Keratinocyte (primary cell): ENCODE measurements around the gene SHISA4. TPM values are rescaled to one million over a fixed set of nuclear protein-coding genes. Genes with fewer than 3 reads are reported as not detected.

ENCODE experiments used
- DNase-seq: peaks from one replicate; pipeline ENCODE4 v3.0.0-alpha.2; 2011; ENCODE audit warnings: low read depth, missing footprints, low spot score
- FAIRE-seq: peaks from 2 replicates; lab custom pipeline; 2011; peaks lifted over from hg19 to GRCh38; lab: Jason Lieb, UNC
- H2AFZ ChIP-seq: 2 replicates; pipeline ENCODE4 v1.6.0; 2012; ENCODE audit warnings: low read length, control low read depth, inconsistent platforms; ENCODE audit not compliant: control insufficient read depth
- H3K27ac ChIP-seq: 2 replicates; pipeline ENCODE4 v1.5.1; 2011; ENCODE audit warnings: low read length; ENCODE audit not compliant: control insufficient read depth, insufficient read depth
- H3K27me3 ChIP-seq: 3 replicates; pipeline ENCODE4 v1.6.0; 2011; ENCODE audit warnings: low read length; ENCODE audit not compliant: control insufficient read depth, insufficient read depth; ENCODE audit errors: extremely low read depth
- H3K36me3 ChIP-seq, 2 experiments: 2 replicates in 1 of 2; 3 replicates in 1 of 2; pipeline ENCODE4 v1.5.1; 2011; ENCODE audit warnings: low read length in 2 of 2, mild to moderate bottlenecking in 1 of 2; ENCODE audit not compliant: control insufficient read depth in 2 of 2, insufficient read depth in 2 of 2; ENCODE audit errors: extremely low read depth in 1 of 2
- H3K4me1 ChIP-seq: 3 replicates; pipeline ENCODE4 v1.5.1; 2011; ENCODE audit warnings: low read length; ENCODE audit not compliant: control insufficient read depth, insufficient read depth; ENCODE audit errors: extremely low read depth
- H3K4me2 ChIP-seq: 3 replicates; pipeline ENCODE4 v1.6.0; 2011; ENCODE audit warnings: low read depth, low read length; ENCODE audit not compliant: control insufficient read depth, insufficient read depth; ENCODE audit errors: extremely low read depth
- H3K4me3 ChIP-seq, 3 experiments: fragments of 200-600 bp in 1 of 3; sonication (generic) in 1 of 3; 2 replicates in 2 of 3; 3 replicates in 1 of 3; pipeline ENCODE4 v1.5.1; 2011 to 2016; ENCODE audit warnings: low read length in 3 of 3, mild to moderate bottlenecking in 3 of 3, control low read depth in 2 of 3, inconsistent platforms in 1 of 3, low read depth in 1 of 3, mixed read lengths in 1 of 3, mixed run types in 1 of 3, moderate library complexity in 1 of 3; ENCODE audit not compliant: control insufficient read depth in 2 of 3, insufficient read depth in 2 of 3; ENCODE audit errors: extremely low read depth in 1 of 3
- H3K79me2 ChIP-seq: 2 replicates; pipeline ENCODE4 v1.6.0; 2012; ENCODE audit warnings: low read length; ENCODE audit not compliant: control insufficient read depth, insufficient read depth
- H3K9ac ChIP-seq: 3 replicates; pipeline ENCODE4 v1.6.0; 2011; ENCODE audit warnings: low read length; ENCODE audit not compliant: control insufficient read depth, insufficient read depth; ENCODE audit errors: extremely low read depth
- H3K9me1 ChIP-seq: 3 replicates; pipeline ENCODE4 v1.6.0; 2011; ENCODE audit warnings: low read length; ENCODE audit not compliant: control insufficient read depth, insufficient read depth; ENCODE audit errors: extremely low read depth
- H3K9me3 ChIP-seq: 2 replicates; pipeline ENCODE4 v1.5.1; 2012; ENCODE audit warnings: low read depth, low read length; ENCODE audit not compliant: control insufficient read depth
- H4K20me1 ChIP-seq: 3 replicates; pipeline ENCODE4 v1.6.0; 2011; ENCODE audit warnings: low read length; ENCODE audit not compliant: control insufficient read depth, insufficient read depth; ENCODE audit errors: extremely low read depth
- EZH2 ChIP-seq: IDR thresholded peaks from one replicate; pipeline ENCODE4 v1.6.1; 2012; ENCODE audit warnings: inconsistent platforms, mild to moderate bottlenecking, low read length, moderate library complexity
- dilution Hi-C: fragments of 300-500 bp; cut with MboI; formaldehyde crosslinking; loops from one replicate; pipeline ENCODE4 v1.7.0; 2020; ENCODE audit warnings: low sequenced_read_pairs; ENCODE audit not compliant: extremely low pct_ligation_motif_present
- polyA plus RNA-seq, 5 experiments: library from polyadenylated mRNA; depleted of rRNA in 3 of 5; stranded (reverse) in 3 of 5; stranded (forward) in 1 of 5; unstranded in 1 of 5; fragments of >200 nt; gene quantifications; 1 replicate in 1 of 5; 2 replicates in 3 of 5; 3 replicates in 1 of 5; pipeline versions ENCODE4 v1.2.1 to v1.2.3, GENCODE V29; 2011 to 2012; ENCODE audit warnings: missing spikeins in 2 of 5, low read depth in 1 of 5, low replicate concordance in 1 of 5
- TF ChIP-seq, protein P1 (sequence below), 3 experiments: IDR thresholded peaks in 1 of 3; conservative IDR thresholded peaks in 1 of 3; optimal IDR thresholded peaks in 1 of 3; 2 replicates in 2 of 3; 3 replicates in 1 of 3; pipeline versions ENCODE3 to v1.5.1; 2011; ENCODE audit warnings: low read length in 3 of 3, mild to moderate bottlenecking in 3 of 3, moderate library complexity in 2 of 3, control low read depth in 1 of 3, inconsistent platforms in 1 of 3; ENCODE audit not compliant: insufficient read depth in 2 of 3; ENCODE audit errors: extremely low read depth in 1 of 3

The SHISA4 gene
- polyA plus RNA-seq, 1 donor (not counting 4 experiments of a cell fraction or from before 2014, with no cell fraction given) = 2.2 TPM

DNA sequence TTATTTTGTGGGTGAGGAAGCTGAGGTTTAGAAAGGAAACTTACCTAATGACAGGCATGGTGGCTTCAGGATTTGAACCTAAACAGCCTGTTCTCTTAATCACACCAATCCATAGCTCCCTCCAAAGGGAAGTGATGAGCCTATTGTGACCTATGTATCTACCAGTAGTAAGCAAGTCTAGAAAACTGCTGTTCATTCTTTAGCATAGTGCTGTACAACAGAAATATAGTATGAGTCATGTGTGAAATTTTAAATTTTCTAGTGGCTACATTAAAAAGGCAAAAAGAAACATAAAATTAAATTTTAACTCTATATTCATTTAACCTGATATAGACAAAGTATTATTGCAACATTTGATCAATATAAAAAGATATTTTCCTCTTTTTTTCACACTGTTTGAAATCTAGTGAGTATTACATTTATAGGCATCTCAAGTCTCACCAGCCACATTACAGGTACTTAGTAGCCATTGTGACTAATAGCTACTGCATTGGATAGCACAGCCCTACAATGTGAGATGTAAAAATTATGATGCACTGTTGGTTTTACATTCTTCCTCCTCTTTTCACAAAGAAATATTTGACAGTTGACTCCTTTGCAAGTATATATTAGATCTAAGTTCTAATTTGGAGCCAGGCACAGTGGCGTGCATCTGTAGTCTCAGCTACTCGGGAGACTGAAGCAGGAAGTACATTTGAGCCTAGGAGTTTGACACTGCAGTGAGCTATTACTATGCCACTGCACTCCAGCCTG is 43.2 kb upstream of the SHISA4 start:
- H4K20me1 ChIP-seq = no peaks in the 10 kb centered on the region

DNA sequence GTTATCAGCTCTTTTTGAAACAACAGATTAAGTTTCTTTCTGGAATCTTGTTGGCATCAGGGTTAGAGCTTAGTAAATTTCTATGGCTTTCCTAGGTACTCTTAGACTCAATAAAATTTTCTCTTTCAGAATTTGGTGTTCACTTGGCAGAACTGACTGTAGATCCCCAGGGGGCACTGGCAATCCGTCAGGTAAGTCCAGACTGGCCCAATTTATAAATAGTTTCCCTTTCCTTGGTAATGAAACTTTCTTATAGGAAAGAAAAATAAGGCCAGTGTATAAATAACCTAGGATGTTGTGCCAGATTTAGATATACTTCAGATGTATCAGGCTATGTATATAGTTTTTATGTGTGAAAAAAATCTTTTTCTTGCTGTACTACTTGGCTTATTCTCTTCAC is 41.5 kb upstream of the SHISA4 start:
- dilution Hi-C loops = no loop called here
- H3K9me3 ChIP-seq = no peaks in the 10 kb centered on the region
- no peak overlapping the region for H3K9ac ChIP-seq
- peaks cover 39% of the 10 kb centered on the region for H3K4me1 ChIP-seq
- H3K4me2 ChIP-seq = no peak overlapping the region
- H2AFZ ChIP-seq = no peak overlapping the region
- H3K36me3 ChIP-seq = peaks cover 8 to 16% of the 10 kb centered on the region in 2 experiments
- no peaks in the 10 kb centered on the region for H4K20me1 ChIP-seq
- H3K79me2 ChIP-seq = peaks cover 54% of the 10 kb centered on the region
- no peak overlapping the region for H3K27ac ChIP-seq
- H3K4me3 ChIP-seq = no peak overlapping the region
- DNase-seq (no peak), FAIRE-seq (no peak)
- TF ChIP-seq EZH2 = no peak
- TF ChIP-seq, protein P1, sequence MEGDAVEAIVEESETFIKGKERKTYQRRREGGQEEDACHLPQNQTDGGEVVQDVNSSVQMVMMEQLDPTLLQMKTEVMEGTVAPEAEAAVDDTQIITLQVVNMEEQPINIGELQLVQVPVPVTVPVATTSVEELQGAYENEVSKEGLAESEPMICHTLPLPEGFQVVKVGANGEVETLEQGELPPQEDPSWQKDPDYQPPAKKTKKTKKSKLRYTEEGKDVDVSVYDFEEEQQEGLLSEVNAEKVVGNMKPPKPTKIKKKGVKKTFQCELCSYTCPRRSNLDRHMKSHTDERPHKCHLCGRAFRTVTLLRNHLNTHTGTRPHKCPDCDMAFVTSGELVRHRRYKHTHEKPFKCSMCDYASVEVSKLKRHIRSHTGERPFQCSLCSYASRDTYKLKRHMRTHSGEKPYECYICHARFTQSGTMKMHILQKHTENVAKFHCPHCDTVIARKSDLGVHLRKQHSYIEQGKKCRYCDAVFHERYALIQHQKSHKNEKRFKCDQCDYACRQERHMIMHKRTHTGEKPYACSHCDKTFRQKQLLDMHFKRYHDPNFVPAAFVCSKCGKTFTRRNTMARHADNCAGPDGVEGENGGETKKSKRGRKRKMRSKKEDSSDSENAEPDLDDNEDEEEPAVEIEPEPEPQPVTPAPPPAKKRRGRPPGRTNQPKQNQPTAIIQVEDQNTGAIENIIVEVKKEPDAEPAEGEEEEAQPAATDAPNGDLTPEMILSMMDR (optimal IDR thresholded peaks at IDR 0.05 in 1 of 3, IDR thresholded peaks at IDR 0.05 in 1 of 3, conservative IDR thresholded peaks at IDR 0.05 in 1 of 3; ENCODE audit: extremely low read depth in 1 of 3, insufficient read depth in 2 of 3, low read length in 3 of 3) = no peak
- H3K9me1 ChIP-seq = peaks cover 3% of the 10 kb centered on the region
- no peaks in the 10 kb centered on the region for H3K27me3 ChIP-seq

More for the DNA sequence above, 43.2 kb upstream of the SHISA4 start:
- H3K4me2 ChIP-seq = no peak overlapping the region
- peaks cover 35% of the 10 kb centered on the region for H3K4me1 ChIP-seq
- peaks cover 1 to 14% of the 10 kb centered on the region in 2 experiments for H3K36me3 ChIP-seq
- peak overlapping the region; percentile 41 for H3K27ac ChIP-seq
- dilution Hi-C loops = no loop called here
- no peak overlapping the region for H3K4me3 ChIP-seq
- H2AFZ ChIP-seq = no peak overlapping the region
- no peak overlapping the region for H3K9ac ChIP-seq
- DNase-seq (no peak), FAIRE-seq (no peak)
- no peaks in the 10 kb centered on the region for H3K9me3 ChIP-seq
- peaks cover 66% of the 10 kb centered on the region for H3K79me2 ChIP-seq
- H3K9me1 ChIP-seq = peaks cover 3% of the 10 kb centered on the region
- TF ChIP-seq, protein P1 (optimal IDR thresholded peaks at IDR 0.05 in 1 of 3, IDR thresholded peaks at IDR 0.05 in 1 of 3, conservative IDR thresholded peaks at IDR 0.05 in 1 of 3; ENCODE audit: extremely low read depth in 1 of 3, insufficient read depth in 2 of 3, low read length in 3 of 3) = no peak
- no peak for TF ChIP-seq EZH2
- no peaks in the 10 kb centered on the region for H3K27me3 ChIP-seq
